Neural cell (in vitro differentiated cells): Measurements from ENCODE around the gene PYGM. TPM values are rescaled to one million over a fixed set of nuclear protein-coding genes. Genes with fewer than 3 reads are reported as not detected.

Experiments used
- H2AFZ ChIP-seq: fragments of 200-600, 300-800 bp; sonication (generic), shearing (Covaris generic); 2 replicates; pipeline ENCODE4 v1.6.0; 2014; ENCODE audit warnings: low read depth, mild to moderate bottlenecking, antibody characterized with exemption, low read length, moderate library complexity
- H3F3A ChIP-seq: fragments of 200-600 bp; shearing (Covaris generic); 2 replicates; pipeline ENCODE4 v1.6.1; 2016; ENCODE audit warnings: mild to moderate bottlenecking, moderate library complexity, mixed read lengths, antibody characterized with exemption, low read length; ENCODE audit not compliant: insufficient read depth, poor library complexity, severe bottlenecking
- H3K27ac ChIP-seq: fragments of 200-600, 300-800 bp; sonication (generic), shearing (Covaris generic); 2 replicates; pipeline ENCODE4 v1.5.1; 2014; ENCODE audit warnings: mild to moderate bottlenecking, low read length, moderate library complexity
- H3K27me3 ChIP-seq: fragments of 300-800, 200-600 bp; sonication (generic), shearing (Covaris generic); 2 replicates; pipeline ENCODE4 v1.6.0; 2014; ENCODE audit warnings: mild to moderate bottlenecking, low read depth, low read length, moderate library complexity; ENCODE audit not compliant: insufficient read depth
- H3K36me3 ChIP-seq: fragments of 300-800, 200-600 bp; sonication (generic), shearing (Covaris generic); 2 replicates; pipeline ENCODE4 v1.5.1; 2014; ENCODE audit warnings: mild to moderate bottlenecking, antibody characterized with exemption, low read length, moderate library complexity; ENCODE audit not compliant: insufficient read depth
- H3K4me2 ChIP-seq: fragments of 300-800, 200-600 bp; sonication (generic), shearing (Covaris generic); 2 replicates; pipeline ENCODE4 v1.6.0; 2014; ENCODE audit warnings: mild to moderate bottlenecking, low read length
- H3K4me3 ChIP-seq: fragments of 300-800, 200-600 bp; sonication (generic), shearing (Covaris generic); 2 replicates; pipeline ENCODE4 v1.5.1; 2014; ENCODE audit warnings: mild to moderate bottlenecking, low read length, moderate library complexity
- H3K79me2 ChIP-seq: fragments of 200-600 bp; shearing (Covaris generic); replicated peaks from 2 replicates; pipeline ENCODE4 v1.6.0; 2014; ENCODE audit warnings: mild to moderate bottlenecking, low read length, moderate library complexity; ENCODE audit not compliant: insufficient read depth
- H3K9ac ChIP-seq: fragments of 300-800, 200-600 bp; sonication (generic), shearing (Covaris generic); 2 replicates; pipeline ENCODE4 v1.6.1; 2016; ENCODE audit warnings: mild to moderate bottlenecking, low read length, mixed read lengths
- H3K9me2 ChIP-seq: fragments of 200-600 bp; shearing (Covaris generic); 2 replicates; pipeline ENCODE4 v1.6.1; 2016; ENCODE audit warnings: mild to moderate bottlenecking, low read length, mixed read lengths; ENCODE audit not compliant: insufficient read depth
- H3K9me3 ChIP-seq: fragments of 200-600, 300-800 bp; sonication (generic), shearing (Covaris generic); 2 replicates; pipeline ENCODE4 v1.6.1; 2016; ENCODE audit warnings: mild to moderate bottlenecking, mixed run types, low read length, moderate library complexity, mixed read lengths
- H4K20me1 ChIP-seq: fragments of 200-600 bp; shearing (Covaris generic); 2 replicates; pipeline ENCODE4 v1.6.1; 2016; ENCODE audit warnings: mild to moderate bottlenecking, mixed run types; ENCODE audit not compliant: insufficient read depth
- CTCF ChIP-seq: fragments of 450-650 bp; IDR thresholded peaks from 2 replicates; pipeline ENCODE4 v1.5.1; 2014; ENCODE audit warnings: antibody characterized with exemption, mild to moderate bottlenecking, moderate library complexity; ENCODE audit not compliant: poor library complexity, severe bottlenecking
- EP300 ChIP-seq: fragments of 450-650 bp; conservative IDR thresholded peaks from 2 replicates; pipeline ENCODE4 v1.6.1; 2014; ENCODE audit warnings: antibody characterized with exemption, mild to moderate bottlenecking, moderate library complexity; ENCODE audit not compliant: poor library complexity, severe bottlenecking
- EZH2 ChIP-seq: fragments of 200-600, 300-800 bp; shearing (Covaris generic), sonication (generic); IDR thresholded peaks from 2 replicates; pipeline ENCODE4 v1.6.1; 2014; ENCODE audit warnings: antibody characterized with exemption, low read length, borderline replicate concordance, mild to moderate bottlenecking; ENCODE audit not compliant: insufficient read depth, poor library complexity, severe bottlenecking
- MXI1 ChIP-seq: fragments of 450-650 bp; conservative IDR thresholded peaks from 2 replicates; pipeline ENCODE4 v1.6.1; 2014; ENCODE audit warnings: antibody characterized with exemption, mild to moderate bottlenecking; ENCODE audit not compliant: poor library complexity, severe bottlenecking
- POLR2AphosphoS5 ChIP-seq: IDR thresholded peaks from 2 replicates; pipeline ENCODE4 v1.6.1; 2012
- RAD21 ChIP-seq: fragments of 450-650 bp; conservative IDR thresholded peaks from 2 replicates; pipeline ENCODE4 v1.6.1; 2014; ENCODE audit warnings: antibody characterized with exemption, mild to moderate bottlenecking, moderate library complexity
- REST ChIP-seq: IDR thresholded peaks from 2 replicates; pipeline ENCODE4 v1.6.1; 2012; ENCODE audit warnings: borderline replicate concordance
- SMC3 ChIP-seq: fragments of 450-650 bp; conservative IDR thresholded peaks from 2 replicates; pipeline ENCODE4 v1.6.1; 2014; ENCODE audit warnings: antibody characterized with exemption, mild to moderate bottlenecking, moderate library complexity; ENCODE audit not compliant: poor library complexity
- TAF1 ChIP-seq: IDR thresholded peaks from 2 replicates; pipeline ENCODE4 v1.6.1; 2012; ENCODE audit warnings: low read depth
- polyA plus RNA-seq: library from polyadenylated mRNA; depleted of rRNA; stranded (reverse); fragments of >200 nt; gene quantifications from 2 replicates; pipeline ENCODE4 v1.2.3, GENCODE V29; 2014

Gene PYGM
- polyA plus RNA-seq, 1 donor from 2014 or later: 0.43 TPM

GRCh38 chr11:64751136-64751535 is 8.6 kb downstream of the PYGM start:
- Histone ChIP-seq H3K36me3 (no peaks in the 10 kb centered on the region), H3K27me3 (no peaks in the 10 kb centered on the region), H2AFZ (no peak overlapping the region), H3K9me2 (no peaks in the 10 kb centered on the region), H3K79me2 (no peaks in the 10 kb centered on the region), H3K9ac (no peak overlapping the region), H3F3A (no peaks in the 10 kb centered on the region), H3K9me3 (no peaks in the 10 kb centered on the region), H4K20me1 (no peaks in the 10 kb centered on the region), H3K4me3 (no peak overlapping the region), H3K27ac (no peak overlapping the region), H3K4me2 (no peak overlapping the region)
- TF ChIP-seq SMC3: no peak
- TF ChIP-seq MXI1: no peak
- TF ChIP-seq EZH2: no peak
- no peak for TF ChIP-seq REST
- TF ChIP-seq TAF1: no peak
- TF ChIP-seq RAD21: no peak
- TF ChIP-seq POLR2AphosphoS5: no peak
- no peak for TF ChIP-seq CTCF
- no peak for TF ChIP-seq EP300

- Histone ChIP-seq H3K79me2 (no peaks in the 10 kb centered on the region), H2AFZ (no peak overlapping the region), H3K4me2 (no peak overlapping the region), H3K27me3 (no peaks in the 10 kb centered on the region), H3K9me2 (no peaks in the 10 kb centered on the region), H3K9me3 (no peaks in the 10 kb centered on the region), H3K27ac (no peak overlapping the region), H4K20me1 (no peaks in the 10 kb centered on the region), H3K9ac (no peak overlapping the region), H3F3A (no peaks in the 10 kb centered on the region), H3K4me3 (no peak overlapping the region), H3K36me3 (no peaks in the 10 kb centered on the region)
- TF ChIP-seq POLR2AphosphoS5: no peak
- TF ChIP-seq EP300: no peak
- no peak for TF ChIP-seq MXI1
- no peak for TF ChIP-seq REST
Observed at GRCh38 chr11:64750361-64751054, 9.3 kb downstream of the PYGM start.
